ENCODE results near the gene NCOA7.

Gene NCOA7

GRCh38 chr6:125819535-125820326 is 29.0 kb downstream of the NCOA7 start:
- Histone ChIP-seq H3K4me3 (ENCODE audit: low read length) (no peak overlapping the region), H3K36me3 (ENCODE audit: insufficient read depth, low read depth, low read length) (0 out of 2 replicates have a peak, but pooled peaks cover 3% of the 10 kb centered on the region), H3K27me3 (ENCODE audit: insufficient read depth, low read length) (no peaks in the 10 kb centered on the region), H3K9ac (ENCODE audit: low read depth, low read length) (no peak overlapping the region), H3K4me1 (ENCODE audit: insufficient read depth, low read length) (no peaks in the 10 kb centered on the region), H3K9me3 (ENCODE audit: insufficient read depth, low read depth, low read length) (no peaks in the 10 kb centered on the region), H3K27ac (ENCODE audit: low read length) (no peak overlapping the region)

GRCh38 chr6:125821825-125822281 is 31.1 kb downstream of the NCOA7 start:
- H3K9me3 ChIP-seq (ENCODE audit: insufficient read depth, low read depth, low read length) = no peaks in the 10 kb centered on the region
- 0 out of 2 replicates have a peak, but pooled peaks cover 3% of the 10 kb centered on the region for H3K36me3 ChIP-seq (ENCODE audit: insufficient read depth, low read depth, low read length)
- no peaks in the 10 kb centered on the region for H3K27me3 ChIP-seq (ENCODE audit: insufficient read depth, low read length)
- no peak overlapping the region for H3K9ac ChIP-seq (ENCODE audit: low read depth, low read length)
- H3K4me1 ChIP-seq (ENCODE audit: insufficient read depth, low read length) = 0 out of 2 replicates have a peak, but pooled peaks cover 3% of the 10 kb centered on the region
- no peak overlapping the region for H3K4me3 ChIP-seq (ENCODE audit: low read length)
- no peak overlapping the region for H3K27ac ChIP-seq (ENCODE audit: low read length)

GRCh38 chr6:125823180-125823579 is 32.4 kb downstream of the NCOA7 start:
- no peak overlapping the region for H3K4me3 ChIP-seq (ENCODE audit: low read length)
- H3K27me3 ChIP-seq (ENCODE audit: insufficient read depth, low read length) = no peaks in the 10 kb centered on the region
- no peak overlapping the region for H3K9ac ChIP-seq (ENCODE audit: low read depth, low read length)
- H3K4me1 ChIP-seq (ENCODE audit: insufficient read depth, low read length) = 0 out of 2 replicates have a peak, but pooled peaks cover 3% of the 10 kb centered on the region
- no peak overlapping the region for H3K27ac ChIP-seq (ENCODE audit: low read length)
- 0 out of 2 replicates have a peak, but pooled peaks cover 3% of the 10 kb centered on the region for H3K36me3 ChIP-seq (ENCODE audit: insufficient read depth, low read depth, low read length)
- no peaks in the 10 kb centered on the region for H3K9me3 ChIP-seq (ENCODE audit: insufficient read depth, low read depth, low read length)

- no peak overlapping the region for H3K27ac ChIP-seq (ENCODE audit: low read length)
- no peak overlapping the region for H3K9ac ChIP-seq (ENCODE audit: low read depth, low read length)
- H3K4me3 ChIP-seq (ENCODE audit: low read length) = no peak overlapping the region
- H3K4me1 ChIP-seq (ENCODE audit: insufficient read depth, low read length) = 0 out of 2 replicates have a peak, but pooled peaks cover 3% of the 10 kb centered on the region
- H3K9me3 ChIP-seq (ENCODE audit: insufficient read depth, low read depth, low read length) = no peaks in the 10 kb centered on the region
- H3K27me3 ChIP-seq (ENCODE audit: insufficient read depth, low read length) = no peaks in the 10 kb centered on the region
- H3K36me3 ChIP-seq (ENCODE audit: insufficient read depth, low read depth, low read length) = 0 out of 2 replicates have a peak, but pooled peaks cover 2% of the 10 kb centered on the region
Observed at GRCh38 chr6:125824946-125825771, 34.4 kb downstream of the NCOA7 start.

GRCh38 chr6:125826695-125827463 is 36.1 kb downstream of the NCOA7 start:
- H3K4me1 ChIP-seq (ENCODE audit: insufficient read depth, low read length) = 0 out of 2 replicates have a peak, but pooled peaks cover 3% of the 10 kb centered on the region
- no peak overlapping the region for H3K4me3 ChIP-seq (ENCODE audit: low read length)
- no peaks in the 10 kb centered on the region for H3K27me3 ChIP-seq (ENCODE audit: insufficient read depth, low read length)
- H3K27ac ChIP-seq (ENCODE audit: low read length) = no peak overlapping the region
- H3K36me3 ChIP-seq (ENCODE audit: insufficient read depth, low read depth, low read length) = no peaks in the 10 kb centered on the region
- H3K9ac ChIP-seq (ENCODE audit: low read depth, low read length) = no peak overlapping the region
- H3K9me3 ChIP-seq (ENCODE audit: insufficient read depth, low read depth, low read length) = no peaks in the 10 kb centered on the region

- Histone ChIP-seq H3K4me3 (ENCODE audit: low read length) (no peak overlapping the region), H3K9ac (ENCODE audit: low read depth, low read length) (no peak overlapping the region), H3K27ac (ENCODE audit: low read length) (no peak overlapping the region), H3K36me3 (ENCODE audit: insufficient read depth, low read depth, low read length) (no peaks in the 10 kb centered on the region), H3K9me3 (ENCODE audit: insufficient read depth, low read depth, low read length) (no peaks in the 10 kb centered on the region), H3K4me1 (ENCODE audit: insufficient read depth, low read length) (0 out of 2 replicates have a peak, but pooled peaks cover 3% of the 10 kb centered on the region), H3K27me3 (ENCODE audit: insufficient read depth, low read length) (no peaks in the 10 kb centered on the region)
Observed at GRCh38 chr6:125827788-125828320, 37.1 kb downstream of the NCOA7 start.

- Histone ChIP-seq H3K9ac (ENCODE audit: low read depth, low read length) (no peak overlapping the region), H3K27ac (ENCODE audit: low read length) (no peak overlapping the region), H3K9me3 (ENCODE audit: insufficient read depth, low read depth, low read length) (no peaks in the 10 kb centered on the region), H3K4me1 (ENCODE audit: insufficient read depth, low read length) (0 out of 2 replicates have a peak, but pooled peaks cover 3% of the 10 kb centered on the region), H3K27me3 (ENCODE audit: insufficient read depth, low read length) (no peaks in the 10 kb centered on the region), H3K36me3 (ENCODE audit: insufficient read depth, low read depth, low read length) (no peaks in the 10 kb centered on the region), H3K4me3 (ENCODE audit: low read length) (no peak overlapping the region)
Observed at GRCh38 chr6:125828476-125829039, 37.8 kb downstream of the NCOA7 start.

GRCh38 chr6:125829433-125829832 is 38.7 kb downstream of the NCOA7 start:
- no peak overlapping the region for H3K27ac ChIP-seq (ENCODE audit: low read length)
- 0 out of 2 replicates have a peak, but pooled peaks cover 3% of the 10 kb centered on the region for H3K4me1 ChIP-seq (ENCODE audit: insufficient read depth, low read length)
- H3K36me3 ChIP-seq (ENCODE audit: insufficient read depth, low read depth, low read length) = no peaks in the 10 kb centered on the region
- no peak overlapping the region for H3K4me3 ChIP-seq (ENCODE audit: low read length)
- H3K9ac ChIP-seq (ENCODE audit: low read depth, low read length) = no peak overlapping the region
- H3K9me3 ChIP-seq (ENCODE audit: insufficient read depth, low read depth, low read length) = no peaks in the 10 kb centered on the region
- H3K27me3 ChIP-seq (ENCODE audit: insufficient read depth, low read length) = no peaks in the 10 kb centered on the region

GRCh38 chr6:125831659-125832058 is 40.9 kb downstream of the NCOA7 start:
- no peak overlapping the region for H3K9ac ChIP-seq (ENCODE audit: low read depth, low read length)
- H3K9me3 ChIP-seq (ENCODE audit: insufficient read depth, low read depth, low read length) = no peaks in the 10 kb centered on the region
- no peak overlapping the region for H3K4me3 ChIP-seq (ENCODE audit: low read length)
- no peak overlapping the region for H3K27ac ChIP-seq (ENCODE audit: low read length)
- H3K4me1 ChIP-seq (ENCODE audit: insufficient read depth, low read length) = no peaks in the 10 kb centered on the region
- no peaks in the 10 kb centered on the region for H3K27me3 ChIP-seq (ENCODE audit: insufficient read depth, low read length)
- H3K36me3 ChIP-seq (ENCODE audit: insufficient read depth, low read depth, low read length) = no peaks in the 10 kb centered on the region

- Histone ChIP-seq H3K27ac (ENCODE audit: low read length) (no peak overlapping the region), H3K4me3 (ENCODE audit: low read length) (no peak overlapping the region), H3K9ac (ENCODE audit: low read depth, low read length) (no peak overlapping the region), H3K36me3 (ENCODE audit: insufficient read depth, low read depth, low read length) (no peaks in the 10 kb centered on the region), H3K4me1 (ENCODE audit: insufficient read depth, low read length) (no peaks in the 10 kb centered on the region), H3K9me3 (ENCODE audit: insufficient read depth, low read depth, low read length) (no peaks in the 10 kb centered on the region), H3K27me3 (ENCODE audit: insufficient read depth, low read length) (no peaks in the 10 kb centered on the region)
Observed at GRCh38 chr6:125832391-125833117, 41.8 kb downstream of the NCOA7 start.
